ENCODE measurements around the gene ZP3.

- no peak for TF ChIP-seq CTCF (IDR thresholded peaks at IDR 0.05)
- no peak for TF ChIP-seq POLR2AphosphoS5 (IDR thresholded peaks at IDR 0.05; ENCODE audit: low read depth, low read length)
- TF ChIP-seq TCF7L2 (IDR thresholded peaks at IDR 0.05; ENCODE audit: low read depth, low read length), result no peak
- TF ChIP-seq REST (IDR thresholded peaks at IDR 0.05; ENCODE audit: insufficient read depth in 1 of 2, low read depth in 2 of 2, low read length in 1 of 2), result no peak
- TF ChIP-seq SIN3A (IDR thresholded peaks at IDR 0.05; ENCODE audit: borderline replicate concordance, insufficient read depth, low read depth, low read length), result no peak
These were observed 2.9 kb downstream of the ZP3 start for GRCh38 chr7:76427635-76428034.
